H1 (cell line): ENCODE results near the gene TNS1. TPM values are rescaled to one million over a fixed set of nuclear protein-coding genes. Genes with fewer than 3 reads are reported as not detected.

Source experiments
- CTCF ChIA-PET: fragments of 300-600 bp; sonication (Branson Sonifier 250); formaldehyde crosslinking; loops from one replicate; lab custom pipeline; 2021; ENCODE audit not compliant: partially characterized antibody; lab: Charles Lee
- POLR2A ChIA-PET: fragments of 300-600 bp; sonication (Branson Sonifier 250); formaldehyde crosslinking; loops from one replicate; lab custom pipeline; 2021; ENCODE audit warnings: inconsistent platforms; ENCODE audit not compliant: partially characterized antibody; lab: Charles Lee
- DNase-seq, 2 experiments: peaks; one replicate each; pipeline versions ENCODE4 v3.0.0 to v3.0.0-alpha.2; 2010 to 2022; ENCODE audit warnings: low spot score in 2 of 2, low read depth in 1 of 2, mixed read lengths in 1 of 2
- FAIRE-seq: peaks from 2 replicates; lab custom pipeline; 2011; peaks lifted over from hg19 to GRCh38; lab: Jason Lieb, UNC
- H2AFZ ChIP-seq: 2 replicates; pipeline ENCODE4 v1.8.1; 2012; ENCODE audit warnings: low read length, inconsistent platforms
- H2AK5ac ChIP-seq: 2 replicates; pipeline ENCODE4 v1.6.1; 2013; ENCODE audit warnings: low read depth, low read length
- H2BK120ac ChIP-seq: replicated peaks from 2 replicates; pipeline ENCODE3; 2013; ENCODE audit warnings: low read depth, low read length, inconsistent platforms
- H2BK12ac ChIP-seq: 2 replicates; pipeline ENCODE4 v1.6.1; 2013; ENCODE audit warnings: low read depth, low read length
- H2BK15ac ChIP-seq: 2 replicates; pipeline ENCODE4 v1.6.1; 2013; ENCODE audit warnings: low read length
- H2BK20ac ChIP-seq: 2 replicates; pipeline ENCODE4 v1.6.1; 2013; ENCODE audit warnings: low read length
- H2BK5ac ChIP-seq: 2 replicates; pipeline ENCODE4 v1.6.1; 2013; ENCODE audit warnings: low read depth, low read length
- H3K14ac ChIP-seq: 2 replicates; pipeline ENCODE4 v1.6.1; 2013; ENCODE audit warnings: inconsistent platforms; ENCODE audit not compliant: insufficient read length
- H3K18ac ChIP-seq: 2 replicates; pipeline ENCODE4 v1.6.1; 2013; ENCODE audit warnings: low read length; ENCODE audit errors: extremely low read depth
- H3K23ac ChIP-seq: 2 replicates; pipeline ENCODE4 v1.6.1; 2013; ENCODE audit warnings: inconsistent platforms; ENCODE audit not compliant: insufficient read length
- H3K23me2 ChIP-seq: 2 replicates; pipeline ENCODE4 v1.6.1; 2013; ENCODE audit warnings: low read depth, low read length
- H3K27ac ChIP-seq: 2 replicates; pipeline ENCODE4 v1.6.1; 2011; ENCODE audit warnings: low read depth, low read length, inconsistent platforms
- H3K27me3 ChIP-seq, 4 experiments: replicated peaks in 1 of 4; 1 replicate in 1 of 4; 2 replicates in 3 of 4; pipeline versions ENCODE4 v1.6.1 to v1.8.1; 2011 to 2013; ENCODE audit warnings: low read length in 3 of 4, mild to moderate bottlenecking in 3 of 4, inconsistent platforms in 2 of 4, mixed read lengths in 2 of 4, moderate library complexity in 1 of 4; ENCODE audit not compliant: control insufficient read depth in 3 of 4, insufficient read depth in 3 of 4; ENCODE audit errors: extremely low read depth in 1 of 4
- H3K36me3 ChIP-seq, 4 experiments: 2 replicates each; pipeline versions ENCODE4 v1.6.1 to v1.8.1; 2011 to 2013; ENCODE audit warnings: mild to moderate bottlenecking in 4 of 4, low read length in 3 of 4, moderate library complexity in 2 of 4, control low read depth in 1 of 4, inconsistent platforms in 1 of 4; ENCODE audit not compliant: insufficient read depth in 4 of 4, control insufficient read depth in 2 of 4
- H3K4ac ChIP-seq: replicated peaks from 2 replicates; pipeline ENCODE3; 2013; ENCODE audit warnings: low read length, low read depth, mixed read lengths, inconsistent platforms; ENCODE audit not compliant: insufficient read length
- H3K4me1 ChIP-seq, 4 experiments: replicated peaks in 1 of 4; 1 replicate in 1 of 4; 2 replicates in 3 of 4; pipeline versions ENCODE4 v1.6.1 to v1.8.1; 2011 to 2013; ENCODE audit warnings: low read length in 3 of 4, inconsistent platforms in 2 of 4, mixed read lengths in 1 of 4; ENCODE audit not compliant: insufficient read depth in 4 of 4, control insufficient read depth in 3 of 4
- H3K4me2 ChIP-seq, 2 experiments: 2 replicates each; pipeline versions ENCODE4 v1.6.1 to v1.8.1; 2011 to 2013; ENCODE audit warnings: low read depth in 2 of 2, low read length in 2 of 2, control low read depth in 1 of 2, inconsistent platforms in 1 of 2, mild to moderate bottlenecking in 1 of 2; ENCODE audit not compliant: insufficient read depth in 1 of 2
- H3K4me3 ChIP-seq, 4 experiments: fragments of 200-600, 300-600 bp in 1 of 4; sonication (generic), shearing (Covaris generic), sonication (Bioruptor Twin) in 1 of 4; 2 replicates each; pipeline versions ENCODE4 v1.5.1 to v1.8.1; 2011 to 2016; ENCODE audit warnings: low read length in 4 of 4, low read depth in 3 of 4, control low read depth in 2 of 4, inconsistent platforms in 2 of 4, mild to moderate bottlenecking in 2 of 4, mixed read lengths in 1 of 4, moderate library complexity in 1 of 4; ENCODE audit not compliant: insufficient read depth in 2 of 4; ENCODE audit errors: extremely low read depth in 1 of 4
- H3K56ac ChIP-seq: replicated peaks from 2 replicates; pipeline ENCODE3; 2013; ENCODE audit warnings: low read depth, mild to moderate bottlenecking, mixed read lengths, low read length, inconsistent platforms; ENCODE audit not compliant: insufficient read length
- H3K79me1 ChIP-seq: 2 replicates; pipeline ENCODE4 v1.6.1; 2013; ENCODE audit warnings: low read depth, low read length, control low read depth
- H3K79me2 ChIP-seq, 2 experiments: 2 replicates each; pipeline versions ENCODE4 v1.6.1 to v1.8.1; 2012 to 2013; ENCODE audit warnings: low read length in 2 of 2, mild to moderate bottlenecking in 2 of 2, inconsistent platforms in 1 of 2; ENCODE audit not compliant: insufficient read depth in 2 of 2, control insufficient read depth in 1 of 2
- H3K9ac ChIP-seq, 4 experiments: replicated peaks in 1 of 4; 1 replicate in 1 of 4; 2 replicates in 3 of 4; pipeline versions ENCODE4 v1.6.1 to v1.8.1; 2011 to 2013; ENCODE audit warnings: low read depth in 3 of 4, low read length in 3 of 4, control low read depth in 2 of 4, mild to moderate bottlenecking in 2 of 4, moderate library complexity in 2 of 4, inconsistent platforms in 1 of 4; ENCODE audit errors: extremely low read depth in 1 of 4
- H3K9me3 ChIP-seq, 2 experiments: 2 replicates each; pipeline versions ENCODE4 v1.6.1 to v1.8.1; 2012 to 2013; ENCODE audit warnings: mild to moderate bottlenecking in 2 of 2, moderate library complexity in 2 of 2, control low read depth in 1 of 2, inconsistent platforms in 1 of 2, low read depth in 1 of 2, low read length in 1 of 2, mixed read lengths in 1 of 2; ENCODE audit not compliant: insufficient read depth in 2 of 2
- H4K20me1 ChIP-seq, 2 experiments: replicated peaks in 1 of 2; 2 replicates each; pipeline versions ENCODE3 to v1.8.1; 2011 to 2013; ENCODE audit warnings: inconsistent platforms in 2 of 2, low read length in 2 of 2, mild to moderate bottlenecking in 1 of 2; ENCODE audit not compliant: insufficient read depth in 2 of 2, control insufficient read depth in 1 of 2
- H4K5ac ChIP-seq: 2 replicates; pipeline ENCODE4 v1.6.1; 2013; ENCODE audit warnings: low read length, low read depth, mixed read lengths, inconsistent platforms; ENCODE audit not compliant: insufficient read length
- H4K8ac ChIP-seq: 2 replicates; pipeline ENCODE4 v1.8.0; 2013; ENCODE audit warnings: mild to moderate bottlenecking, moderate library complexity, low read length, inconsistent platforms; ENCODE audit not compliant: insufficient read depth; ENCODE audit errors: extremely low read depth
- H4K91ac ChIP-seq: replicated peaks from 2 replicates; pipeline ENCODE3; 2013; ENCODE audit warnings: low read length, mixed read lengths, inconsistent platforms; ENCODE audit not compliant: insufficient read length
- ATF2 ChIP-seq: IDR thresholded peaks from 2 replicates; pipeline ENCODE4 v1.6.1; 2012; ENCODE audit warnings: low read length, inconsistent platforms
- CBX8 ChIP-seq: fragments of 300-800, 300-1000 bp; sonication (generic); IDR thresholded peaks from 2 replicates; pipeline ENCODE4 v1.7.1; 2016; ENCODE audit warnings: low read depth, low read length, borderline replicate concordance
- EGR1 ChIP-seq: IDR thresholded peaks from 2 replicates; pipeline ENCODE4 v1.6.1; 2011; ENCODE audit warnings: low read depth, low read length, borderline replicate concordance
- JUND ChIP-seq: IDR thresholded peaks from 2 replicates; pipeline ENCODE4 v1.6.1; 2011; ENCODE audit warnings: mild to moderate bottlenecking, improper control_type of control experiment, low read length
- KDM1A ChIP-seq: fragments of 200-600, 300-600 bp; sonication (generic); IDR thresholded peaks from 2 replicates; pipeline ENCODE4 v1.7.1; 2016; ENCODE audit warnings: mild to moderate bottlenecking, low read length, borderline replicate concordance
- KDM4A ChIP-seq: IDR thresholded peaks from one replicate; pipeline ENCODE4 v1.7.1; 2012; ENCODE audit warnings: low read depth, mild to moderate bottlenecking, moderate library complexity, low read length, inconsistent platforms; ENCODE audit not compliant: severe bottlenecking
- POLR2AphosphoS5 ChIP-seq: IDR thresholded peaks from 2 replicates; pipeline ENCODE4 v1.6.1; 2011; ENCODE audit warnings: low read depth, low read length
- RXRA ChIP-seq: IDR thresholded peaks from 2 replicates; pipeline ENCODE4 v1.6.1; 2011; ENCODE audit warnings: low read depth, mild to moderate bottlenecking, low read length, moderate library complexity; ENCODE audit not compliant: insufficient read depth
- SIX5 ChIP-seq: IDR thresholded peaks from 2 replicates; pipeline ENCODE4 v1.6.1; 2011; ENCODE audit warnings: mild to moderate bottlenecking, low read depth, low read length
- SP4 ChIP-seq: IDR thresholded peaks from 2 replicates; pipeline ENCODE4 v1.6.1; 2012; ENCODE audit warnings: low read length, inconsistent platforms
- WGBS, 2 experiments: shearing (Covaris generic) in 1 of 2; methylation state at CpG; one replicate each; pipeline versions ENCODE4 v1.1.6 to v1.1.7; 2013 to 2015; ENCODE audit warnings: low lambda C conversion rate in 2 of 2, mixed read lengths in 2 of 2, inconsistent platforms in 1 of 2, low coverage in 1 of 2, missing lambda C conversion rate in 1 of 2; ENCODE audit not compliant: insufficient replicate concordance in 2 of 2, insufficient coverage in 1 of 2, insufficient read length in 1 of 2; ENCODE audit errors: extremely low coverage in 1 of 2, missing lambda C conversion rate in 1 of 2; 5-methylcytosine and 5-hydroxymethylcytosine counted together
- polyA plus RNA-seq, 7 experiments: library from polyadenylated mRNA; depleted of rRNA in 3 of 7; stranded (reverse) in 5 of 7; unstranded in 2 of 7; fragments of >200 nt in 5 of 7; fragments of 200-250 nt in 2 of 7; gene quantifications; 1 replicate in 5 of 7; 2 replicates in 1 of 7; 4 replicates in 1 of 7; pipeline versions ENCODE4 v1.2.1 to v1.2.3, GENCODE V29; 2011 to 2013; ENCODE audit warnings: missing spikeins in 2 of 7, mixed read lengths in 2 of 7
- total RNA-seq: library from RNA; stranded (reverse); fragmentation: NEBNext Ultra II Directional; extraction: Animal tissue kit (Norgen Biotek cat#: 25700); gene quantifications from 2 replicates; pipeline ENCODE4 v1.2.1, GENCODE V29; 2021

TNS1 gene
- total and polyA plus RNA-seq, 2 of the 8 experiments (the other 6 are each of a cell fraction or from before 2014, with no cell fraction given), result 1.5 to 5.1 TPM

DNA sequence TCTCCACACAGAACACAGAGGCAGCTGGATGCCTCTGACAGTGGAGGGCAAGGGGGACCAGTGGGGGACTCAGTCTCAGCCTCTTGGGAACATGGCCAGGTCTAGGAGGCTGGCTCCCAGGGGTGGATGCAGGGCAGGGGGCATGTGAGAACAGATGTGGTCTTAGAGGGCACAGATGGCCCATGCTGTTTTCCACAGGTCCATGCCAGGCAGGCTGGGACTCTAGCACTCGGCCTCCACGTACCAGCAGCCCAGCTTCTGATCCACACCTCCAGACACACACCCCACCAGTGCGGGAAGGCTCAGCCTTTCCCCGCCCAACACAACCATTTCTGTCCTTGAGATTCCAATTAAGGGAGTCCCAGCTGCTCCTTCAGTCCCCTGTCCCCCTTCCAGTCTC, 42.4 kb downstream of the TNS1 start:
- Histone ChIP-seq H3K4me1 (peaks cover 0 to 9% (median 3%) of the 10 kb centered on the region in 4 experiments; a peak in 6 of 7 replicates), H3K14ac (no peak overlapping the region), H2BK5ac (no peak overlapping the region), H4K91ac (no peak overlapping the region), H3K9ac (no peak overlapping the region), H3K79me1 (no peaks in the 10 kb centered on the region), H3K4me3 (no peak overlapping the region), H3K27ac (no peak overlapping the region), H3K79me2 (no peaks in the 10 kb centered on the region), H3K4me2 (no peak overlapping the region), H3K23ac (no peak overlapping the region), H4K5ac (no peak overlapping the region), H2AFZ (no peak overlapping the region), H2BK12ac (no peak overlapping the region), H3K9me3 (no peaks in the 10 kb centered on the region), H3K18ac (no peak overlapping the region; the same call in 1 of the 2 replicates), H3K56ac (no peak overlapping the region), H3K23me2 (no peaks in the 10 kb centered on the region), H4K8ac (no peak overlapping the region), H2BK20ac (no peak overlapping the region), H4K20me1 (no peaks in the 10 kb centered on the region), H3K36me3 (no peaks in the 10 kb centered on the region), H3K4ac (no peak overlapping the region), H2AK5ac (no peak overlapping the region), H2BK120ac (no peak overlapping the region), H2BK15ac (0 out of 2 replicates have a peak overlapping the region, but pooled peaks have one; percentile 21), H3K27me3 (no peaks in the 10 kb centered on the region)
- ChIA-PET CTCF (interaction anchor here (0.7 to 2.6 kb wide), 13 partner anchors 9 to 108 kb away, joined by 3 to 8 read pairs (median 5); partner anchors contain the start of gene RUFY4), POLR2A (interaction anchor here (1.1 kb wide), 1 partner anchor 9 kb away, joined by 4 read pairs; no protein-coding TSS in a partner anchor)
- no peak for DNase-seq
- no peak for FAIRE-seq
- 74% methylated on average over 4 of the region's 4 CpGs; no CpG with 5 or more reads in 1 of the 2 experiments for WGBS, 2 experiments
- TF ChIP-seq KDM4A (no peak), ATF2 (no peak), SIX5 (no peak), EGR1 (no peak), SP4 (no peak), KDM1A (no peak), RXRA (no peak), POLR2AphosphoS5 (no peak), JUND (no peak), CBX8 (no peak)
